Measurements from ENCODE around the gene ARHGAP32. TPM values are rescaled to one million over a fixed set of nuclear protein-coding genes. Genes with fewer than 3 reads are reported as not detected.

ARHGAP32 gene
- total RNA-seq, 1 donor from 2014 or later: 42.3 TPM

- TF ChIP-seq CTCF (IDR thresholded peaks at IDR 0.05; ENCODE audit: unreplicated experiment): no peak
- DNase-seq (ENCODE audit: low spot score, unreplicated experiment): no peak
- no peaks in the 10 kb centered on the region for H3K4me1 Mint-ChIP-seq (ENCODE audit: low read depth)
- H3K27me3 Mint-ChIP-seq: no peaks in the 10 kb centered on the region
- H3K36me3 Mint-ChIP-seq (ENCODE audit: insufficient read depth): peaks cover 4% of the 10 kb centered on the region
- H3K4me3 Mint-ChIP-seq (ENCODE audit: low read depth): no peak overlapping the region
- H3K27ac Mint-ChIP-seq: no peak overlapping the region
- no peaks in the 10 kb centered on the region for H3K9me3 Mint-ChIP-seq (ENCODE audit: low read depth)
Observed at GRCh38 chr11:128964463-128964930, 227.6 kb downstream of the ARHGAP32 start.

GRCh38 chr11:128963744-128964325, 228.3 kb downstream of the ARHGAP32 start:
- DNase-seq (ENCODE audit: low spot score, unreplicated experiment): no peak
- Mint-ChIP-seq H3K4me1 (ENCODE audit: low read depth) (no peaks in the 10 kb centered on the region), H3K36me3 (ENCODE audit: insufficient read depth) (peaks cover 4% of the 10 kb centered on the region), H3K27ac (no peak overlapping the region), H3K9me3 (ENCODE audit: low read depth) (no peaks in the 10 kb centered on the region), H3K4me3 (ENCODE audit: low read depth) (no peak overlapping the region), H3K27me3 (no peaks in the 10 kb centered on the region)
- no peak for TF ChIP-seq CTCF (IDR thresholded peaks at IDR 0.05; ENCODE audit: unreplicated experiment)

- Mint-ChIP-seq H3K36me3 (ENCODE audit: insufficient read depth) (peaks cover 2% of the 10 kb centered on the region), H3K4me3 (ENCODE audit: low read depth) (no peak overlapping the region), H3K9me3 (ENCODE audit: low read depth) (no peaks in the 10 kb centered on the region), H3K27ac (no peak overlapping the region), H3K4me1 (ENCODE audit: low read depth) (no peaks in the 10 kb centered on the region), H3K27me3 (no peaks in the 10 kb centered on the region)
- no peak for DNase-seq (ENCODE audit: low spot score, unreplicated experiment)
- TF ChIP-seq CTCF (IDR thresholded peaks at IDR 0.05; ENCODE audit: unreplicated experiment): no peak
Observed at GRCh38 chr11:128962896-128963295, 229.2 kb downstream of the ARHGAP32 start.

GRCh38 chr11:128961645-128962044, 230.5 kb downstream of the ARHGAP32 start:
- H3K27ac Mint-ChIP-seq: no peak overlapping the region
- no peak for TF ChIP-seq CTCF (IDR thresholded peaks at IDR 0.05; ENCODE audit: unreplicated experiment)
- H3K9me3 Mint-ChIP-seq (ENCODE audit: low read depth): no peaks in the 10 kb centered on the region
- H3K27me3 Mint-ChIP-seq: no peaks in the 10 kb centered on the region
- H3K4me1 Mint-ChIP-seq (ENCODE audit: low read depth): no peaks in the 10 kb centered on the region
- no peak for DNase-seq (ENCODE audit: low spot score, unreplicated experiment)
- peaks cover 2% of the 10 kb centered on the region for H3K36me3 Mint-ChIP-seq (ENCODE audit: insufficient read depth)
- no peak overlapping the region for H3K4me3 Mint-ChIP-seq (ENCODE audit: low read depth)

- DNase-seq (ENCODE audit: low spot score, unreplicated experiment): no peak
- no peak for TF ChIP-seq CTCF (IDR thresholded peaks at IDR 0.05; ENCODE audit: unreplicated experiment)
- Mint-ChIP-seq H3K27me3 (peaks cover 15% of the 10 kb centered on the region), H3K4me3 (ENCODE audit: low read depth) (no peak overlapping the region), H3K9me3 (ENCODE audit: low read depth) (no peaks in the 10 kb centered on the region), H3K36me3 (ENCODE audit: insufficient read depth) (no peaks in the 10 kb centered on the region), H3K4me1 (ENCODE audit: low read depth) (no peaks in the 10 kb centered on the region), H3K27ac (no peak overlapping the region)
Observed at GRCh38 chr11:128957202-128957482, 235.0 kb downstream of the ARHGAP32 start.
